ENCODE data around the gene DIPK1C. TPM values are rescaled to one million over a fixed set of nuclear protein-coding genes. Genes with fewer than 3 reads are reported as not detected.

Gene DIPK1C
- total and polyA plus RNA-seq, 9 of the 15 experiments (the other 6 are each of a cell fraction or from before 2014, with no cell fraction given) = 0.04 to 0.32 (median 0.15) TPM; not detected in 2

GRCh38 chr18:74388227-74388626 lies 68.9 kb downstream of the DIPK1C start:
- DNase-seq (ENCODE audit: extremely low read depth in 1 of 4, low spot score in 3 of 4) = no peak
- in situ Hi-C loops (cut with MboI) = no loop called here
- CTCF ChIA-PET (ENCODE audit: low intra/inter-chr PET ratio) = no interaction called here
- no peak for TF ChIP-seq ZNF354B (CRISPR knock-in tag; IDR thresholded peaks at IDR 0.05)
- no peak for TF ChIP-seq MAFK (IDR thresholded peaks at IDR 0.05; ENCODE audit: low read length)
- TF ChIP-seq HOMEZ (CRISPR knock-in tag; IDR thresholded peaks at IDR 0.05) = no peak
- TF ChIP-seq HIVEP1 (CRISPR knock-in tag; IDR thresholded peaks at IDR 0.05) = no peak
- TF ChIP-seq MTA2 (IDR thresholded peaks at IDR 0.05; ENCODE audit: low read depth) = no peak
- TF ChIP-seq ETS1 (conservative IDR thresholded peaks at IDR 0.05; ENCODE audit: control insufficient read depth, low read depth, low read length) = no peak
- no peak for TF ChIP-seq ELF4 (CRISPR knock-in tag; IDR thresholded peaks at IDR 0.05)
- TF ChIP-seq MECOM (CRISPR knock-in tag; IDR thresholded peaks at IDR 0.05) = no peak
- no peak for TF ChIP-seq RBFOX2 (IDR thresholded peaks at IDR 0.05; ENCODE audit: low read depth, low read length)
- TF ChIP-seq PRDM10 (IDR thresholded peaks at IDR 0.05; ENCODE audit: partially characterized antibody) = no peak
- TF ChIP-seq CAMTA2 (CRISPR knock-in tag; conservative IDR thresholded peaks at IDR 0.05) = no peak
- TF ChIP-seq RERE (CRISPR knock-in tag; IDR thresholded peaks at IDR 0.05; ENCODE audit: borderline replicate concordance) = no peak

More at GRCh38 chr18:74388227-74388626, 68.9 kb downstream of the DIPK1C start:
- Histone ChIP-seq H2AFZ (ENCODE audit: low read depth, low read length) (no peak overlapping the region), H3K4me2 (ENCODE audit: insufficient read depth, low read length) (no peak overlapping the region), H3K4me3 (no peak overlapping the region), H3K4me1 (replicated peaks in 1 of 2; ENCODE audit: control insufficient read depth in 2 of 2, insufficient read depth in 2 of 2, low read length in 2 of 2) (no peaks in the 10 kb centered on the region), H3K36me3 (ENCODE audit: control insufficient read depth, insufficient read depth, low read length) (no peaks in the 10 kb centered on the region), H3K27ac (ENCODE audit: extremely low read depth, low read depth, low read length) (no peak overlapping the region), H3K9ac (ENCODE audit: insufficient read depth in 1 of 2, low read depth in 2 of 2, low read length in 2 of 2) (no peak overlapping the region), H4K20me1 (replicated peaks; ENCODE audit: control insufficient read depth, insufficient read depth, low read length) (no peaks in the 10 kb centered on the region), H3K79me2 (ENCODE audit: control insufficient read depth, insufficient read depth, low read length) (no peaks in the 10 kb centered on the region), H3K9me1 (ENCODE audit: control insufficient read depth, insufficient read depth, low read length) (no peaks in the 10 kb centered on the region), H3K9me3 (replicated peaks; ENCODE audit: control insufficient read depth, insufficient read depth, low read depth, low read length) (no peaks in the 10 kb centered on the region), H3K27me3 (ENCODE audit: control insufficient read depth in 2 of 2, insufficient read depth in 2 of 2, low read length in 2 of 2) (peaks cover 0 to 30% of the 10 kb centered on the region in 2 experiments; a peak in 4 of 5 replicates)
- POLR2A ChIA-PET = no interaction called here
- FAIRE-seq = no peak
- ATAC-seq = no peak
- WGBS (ENCODE audit: insufficient coverage, low coverage, missing lambda C conversion rate) = 0% methylated on average over 1 of the region's 1 CpG
- BruUV-seq (replicated peaks) = no TSS peak
- intact Hi-C loops (cut with micrococcal nuclease) = no loop called here
